BLaER1 (cell line): ENCODE measurements around the gene CLSTN2.

Experiments
- H3K27ac ChIP-seq: shearing (Covaris generic); formaldehyde crosslinking; 2 replicates; pipeline ENCODE4 v1.8.1; 2022
- H3K27me3 ChIP-seq: shearing (Covaris generic); formaldehyde crosslinking; 2 replicates; pipeline ENCODE4 v1.8.1; 2022
- H3K36me3 ChIP-seq: shearing (Covaris generic); formaldehyde crosslinking; 2 replicates; pipeline ENCODE4 v1.8.1; 2022
- H3K4me1 ChIP-seq: shearing (Covaris generic); formaldehyde crosslinking; 2 replicates; pipeline ENCODE4 v1.8.1; 2022
- H3K4me2 ChIP-seq: shearing (Covaris generic); formaldehyde crosslinking; 2 replicates; pipeline ENCODE4 v1.8.1; 2022
- H3K4me3 ChIP-seq: shearing (Covaris generic); formaldehyde crosslinking; 2 replicates; pipeline ENCODE4 v1.8.1; 2022
- H3K9ac ChIP-seq: shearing (Covaris generic); formaldehyde crosslinking; 2 replicates; pipeline ENCODE4 v1.8.1; 2022
- H3K9me3 ChIP-seq: shearing (Covaris generic); formaldehyde crosslinking; 2 replicates; pipeline ENCODE4 v1.8.1; 2022
- H4K20me1 ChIP-seq: shearing (Covaris generic); formaldehyde crosslinking; 2 replicates; pipeline ENCODE4 v1.8.1; 2022
- Cebpa-rat ChIP-seq: shearing (Covaris generic); IDR thresholded peaks from 2 replicates; pipeline ENCODE4 v1.8.1; 2022

Gene CLSTN2

DNA sequence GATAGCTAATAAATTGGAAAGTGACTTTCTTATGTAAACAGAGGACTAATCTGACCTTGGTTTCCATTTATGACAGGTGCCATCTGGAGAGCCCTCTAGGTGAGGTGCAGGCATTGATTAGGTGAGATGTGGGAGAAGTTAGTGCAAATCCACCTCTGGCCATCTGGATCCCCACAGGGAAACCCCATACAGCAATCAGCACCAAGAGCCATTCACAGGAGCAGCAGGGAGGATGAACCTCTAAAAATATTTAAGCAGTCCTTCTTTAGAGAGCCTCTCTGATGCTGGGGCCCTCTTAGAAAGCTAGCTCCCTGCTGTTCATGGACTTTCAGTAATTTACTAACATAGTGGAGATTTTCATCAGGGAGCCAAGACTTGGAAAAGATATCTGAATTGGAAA, 69.3 kb downstream of the CLSTN2 start:
- Histone ChIP-seq H3K4me3 (no peak overlapping the region), H3K27me3 (no peaks in the 10 kb centered on the region), H3K9me3 (no peaks in the 10 kb centered on the region), H4K20me1 (no peaks in the 10 kb centered on the region), H3K27ac (no peak overlapping the region), H3K36me3 (no peaks in the 10 kb centered on the region), H3K4me2 (no peak overlapping the region), H3K9ac (no peak overlapping the region), H3K4me1 (no peaks in the 10 kb centered on the region)
- no peak for TF ChIP-seq Cebpa-rat

DNA sequence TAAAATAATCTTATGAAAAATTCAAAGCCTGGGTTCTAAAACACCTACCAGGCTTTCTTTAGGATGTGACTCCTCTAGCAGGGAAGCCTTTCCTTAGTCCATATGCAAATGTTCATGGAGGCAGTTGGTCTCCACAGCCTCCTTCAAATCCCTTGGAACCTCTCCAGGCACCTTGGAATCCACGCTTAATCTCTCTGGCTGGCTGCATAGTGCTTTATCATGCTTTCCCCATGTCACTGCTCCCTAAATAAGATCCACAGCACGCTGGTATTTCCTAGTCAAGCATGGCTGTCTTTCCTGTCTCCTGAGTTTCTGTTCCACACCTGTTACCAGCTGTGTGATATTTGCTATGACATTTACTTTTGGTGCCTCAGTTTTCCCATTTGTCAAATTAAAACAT, 71.3 kb downstream of the CLSTN2 start:
- no peak overlapping the region for H3K27ac ChIP-seq
- H3K36me3 ChIP-seq = no peaks in the 10 kb centered on the region
- H3K4me3 ChIP-seq = no peak overlapping the region
- H3K27me3 ChIP-seq = no peaks in the 10 kb centered on the region
- no peak for TF ChIP-seq Cebpa-rat
- no peak overlapping the region for H3K9ac ChIP-seq
- no peaks in the 10 kb centered on the region for H3K4me1 ChIP-seq
- H3K4me2 ChIP-seq = no peak overlapping the region
- no peaks in the 10 kb centered on the region for H4K20me1 ChIP-seq
- no peaks in the 10 kb centered on the region for H3K9me3 ChIP-seq

- H3K36me3 ChIP-seq = no peaks in the 10 kb centered on the region
- no peak overlapping the region for H3K4me3 ChIP-seq
- no peaks in the 10 kb centered on the region for H4K20me1 ChIP-seq
- no peak overlapping the region for H3K9ac ChIP-seq
- H3K4me1 ChIP-seq = no peaks in the 10 kb centered on the region
- no peaks in the 10 kb centered on the region for H3K9me3 ChIP-seq
- H3K27me3 ChIP-seq = no peaks in the 10 kb centered on the region
- no peak overlapping the region for H3K27ac ChIP-seq
- H3K4me2 ChIP-seq = no peak overlapping the region
- no peak for TF ChIP-seq Cebpa-rat
These were observed 72.1 kb downstream of the CLSTN2 start for GRCh38 chr3:140007081-140007480.

- no peaks in the 10 kb centered on the region for H3K36me3 ChIP-seq
- no peaks in the 10 kb centered on the region for H3K27me3 ChIP-seq
- no peaks in the 10 kb centered on the region for H4K20me1 ChIP-seq
- no peak for TF ChIP-seq Cebpa-rat
- H3K9me3 ChIP-seq = no peaks in the 10 kb centered on the region
- H3K4me2 ChIP-seq = no peak overlapping the region
- no peaks in the 10 kb centered on the region for H3K4me1 ChIP-seq
- H3K4me3 ChIP-seq = no peak overlapping the region
- H3K9ac ChIP-seq = no peak overlapping the region
- no peak overlapping the region for H3K27ac ChIP-seq
These were observed 73.2 kb downstream of the CLSTN2 start for GRCh38 chr3:140007911-140008869.

DNA sequence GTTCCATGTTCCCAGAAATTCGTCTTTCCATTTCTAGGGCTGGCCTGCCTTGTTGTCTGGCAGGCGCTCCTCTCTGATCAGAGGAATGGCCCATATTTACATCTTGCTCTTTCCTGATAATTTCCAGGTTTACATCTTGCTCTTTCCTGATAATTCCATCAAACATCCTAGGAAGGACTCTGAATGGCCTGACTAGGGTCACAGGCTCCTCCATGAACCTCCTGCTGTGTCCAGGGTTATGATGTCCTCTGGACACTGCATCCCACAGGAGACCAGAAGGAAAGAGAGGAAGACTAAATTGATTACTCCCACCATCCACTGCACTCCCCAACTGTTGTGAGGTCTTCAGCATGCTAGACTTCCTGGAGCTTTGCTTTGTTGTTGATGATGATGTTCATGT, 75.4 kb downstream of the CLSTN2 start:
- no peak overlapping the region for H3K4me2 ChIP-seq
- H3K36me3 ChIP-seq = no peaks in the 10 kb centered on the region
- H4K20me1 ChIP-seq = no peaks in the 10 kb centered on the region
- H3K27me3 ChIP-seq = no peaks in the 10 kb centered on the region
- H3K4me1 ChIP-seq = no peaks in the 10 kb centered on the region
- H3K9ac ChIP-seq = no peak overlapping the region
- H3K9me3 ChIP-seq = no peaks in the 10 kb centered on the region
- TF ChIP-seq Cebpa-rat = no peak
- H3K4me3 ChIP-seq = no peak overlapping the region
- no peak overlapping the region for H3K27ac ChIP-seq

- Histone ChIP-seq H3K36me3 (no peaks in the 10 kb centered on the region), H3K27me3 (no peaks in the 10 kb centered on the region), H3K4me1 (no peaks in the 10 kb centered on the region), H3K9ac (no peak overlapping the region), H3K9me3 (no peaks in the 10 kb centered on the region), H3K27ac (no peak overlapping the region), H4K20me1 (no peaks in the 10 kb centered on the region), H3K4me2 (no peak overlapping the region), H3K4me3 (no peak overlapping the region)
- TF ChIP-seq Cebpa-rat = no peak
These were observed 76.1 kb downstream of the CLSTN2 start for GRCh38 chr3:140011086-140011485.

GRCh38 chr3:140011611-140012277, 76.8 kb downstream of the CLSTN2 start:
- H3K4me3 ChIP-seq = no peak overlapping the region
- no peak overlapping the region for H3K9ac ChIP-seq
- no peak overlapping the region for H3K4me2 ChIP-seq
- no peak for TF ChIP-seq Cebpa-rat
- H3K36me3 ChIP-seq = no peaks in the 10 kb centered on the region
- H4K20me1 ChIP-seq = no peaks in the 10 kb centered on the region
- no peaks in the 10 kb centered on the region for H3K4me1 ChIP-seq
- H3K27ac ChIP-seq = no peak overlapping the region
- H3K27me3 ChIP-seq = no peaks in the 10 kb centered on the region
- no peaks in the 10 kb centered on the region for H3K9me3 ChIP-seq

- Histone ChIP-seq H3K36me3 (no peaks in the 10 kb centered on the region), H3K9me3 (no peaks in the 10 kb centered on the region), H4K20me1 (no peaks in the 10 kb centered on the region), H3K4me3 (no peak overlapping the region), H3K4me2 (no peak overlapping the region), H3K9ac (no peak overlapping the region), H3K27me3 (no peaks in the 10 kb centered on the region), H3K27ac (no peak overlapping the region), H3K4me1 (no peaks in the 10 kb centered on the region)
- no peak for TF ChIP-seq Cebpa-rat
These were observed 78.2 kb downstream of the CLSTN2 start for GRCh38 chr3:140013220-140013619.

DNA sequence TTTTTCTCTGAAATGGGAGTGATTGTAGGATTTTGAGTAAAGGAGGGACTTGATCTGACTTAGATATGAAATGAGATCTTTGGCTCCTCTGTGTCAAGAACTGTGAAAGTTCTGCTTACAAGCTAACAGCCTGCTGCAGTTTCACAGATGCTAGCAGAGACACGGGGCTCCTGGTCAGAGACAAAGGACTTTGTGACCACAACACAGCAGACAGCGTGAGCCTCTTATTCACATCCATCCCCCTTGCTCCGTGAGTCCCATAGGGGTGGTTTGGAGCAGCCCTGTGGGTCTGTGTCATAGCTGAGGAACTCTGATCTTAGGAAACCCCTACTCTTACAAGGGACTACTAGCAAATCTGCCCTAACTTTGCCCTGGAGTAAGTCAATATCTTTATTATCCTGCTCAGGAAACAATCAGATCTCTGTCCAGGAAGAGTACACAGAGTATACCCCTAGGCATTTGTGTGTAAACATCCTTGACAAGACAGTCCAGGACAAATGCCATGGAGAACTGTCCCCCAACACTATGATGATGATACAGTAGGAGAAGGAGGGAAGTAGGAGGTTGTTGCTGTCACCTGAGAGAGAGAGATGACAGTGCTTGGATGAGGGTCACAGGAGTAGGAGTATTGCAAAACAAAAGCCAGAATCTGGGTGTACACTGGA, 80.0 kb downstream of the CLSTN2 start:
- no peak for TF ChIP-seq Cebpa-rat
- Histone ChIP-seq H3K9ac (no peak overlapping the region), H3K9me3 (no peaks in the 10 kb centered on the region), H3K4me1 (no peaks in the 10 kb centered on the region), H4K20me1 (no peaks in the 10 kb centered on the region), H3K27ac (no peak overlapping the region), H3K36me3 (no peaks in the 10 kb centered on the region), H3K4me2 (no peak overlapping the region), H3K27me3 (no peaks in the 10 kb centered on the region), H3K4me3 (no peak overlapping the region)

DNA sequence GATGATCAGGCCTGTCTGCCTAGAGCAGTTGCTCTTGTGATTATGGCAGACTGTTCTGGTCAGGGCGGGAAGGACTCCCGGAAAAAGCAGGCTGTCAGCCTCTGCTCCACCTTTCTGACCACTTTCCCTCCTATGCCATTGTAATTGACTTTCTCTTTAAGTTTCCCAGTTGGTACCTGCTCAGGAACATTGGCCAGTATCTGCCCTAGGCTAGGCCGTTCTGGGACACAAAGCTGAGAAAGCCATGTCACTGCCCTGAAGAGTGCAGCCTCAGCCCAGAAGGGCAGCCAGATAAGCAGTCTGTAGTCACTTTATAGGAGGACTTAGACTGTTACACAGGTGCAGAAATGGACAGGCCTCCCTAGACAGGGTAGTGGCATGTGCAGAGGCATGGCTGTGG, 80.8 kb downstream of the CLSTN2 start:
- TF ChIP-seq Cebpa-rat = no peak
- Histone ChIP-seq H3K4me2 (no peak overlapping the region), H3K27me3 (no peaks in the 10 kb centered on the region), H4K20me1 (no peaks in the 10 kb centered on the region), H3K4me3 (no peak overlapping the region), H3K27ac (no peak overlapping the region), H3K36me3 (no peaks in the 10 kb centered on the region), H3K9ac (no peak overlapping the region), H3K9me3 (no peaks in the 10 kb centered on the region), H3K4me1 (no peaks in the 10 kb centered on the region)
